Loucy (cell line): Measurements from ENCODE around the gene RUSC1.

Experiments used
- EZH2phosphoT487 ChIP-seq: fragments of 200-600 bp; IDR thresholded peaks from 2 replicates; pipeline ENCODE4 v1.6.1; 2018; ENCODE audit warnings: antibody characterized with exemption, mild to moderate bottlenecking, moderate library complexity, borderline replicate concordance
- TF ChIP-seq, protein P1 (sequence below): fragments of 200-600 bp; sonication (generic); conservative IDR thresholded peaks from 2 replicates; pipeline ENCODE4 v1.5.1; 2014; ENCODE audit warnings: mild to moderate bottlenecking, antibody characterized with exemption, low read length

DNA sequence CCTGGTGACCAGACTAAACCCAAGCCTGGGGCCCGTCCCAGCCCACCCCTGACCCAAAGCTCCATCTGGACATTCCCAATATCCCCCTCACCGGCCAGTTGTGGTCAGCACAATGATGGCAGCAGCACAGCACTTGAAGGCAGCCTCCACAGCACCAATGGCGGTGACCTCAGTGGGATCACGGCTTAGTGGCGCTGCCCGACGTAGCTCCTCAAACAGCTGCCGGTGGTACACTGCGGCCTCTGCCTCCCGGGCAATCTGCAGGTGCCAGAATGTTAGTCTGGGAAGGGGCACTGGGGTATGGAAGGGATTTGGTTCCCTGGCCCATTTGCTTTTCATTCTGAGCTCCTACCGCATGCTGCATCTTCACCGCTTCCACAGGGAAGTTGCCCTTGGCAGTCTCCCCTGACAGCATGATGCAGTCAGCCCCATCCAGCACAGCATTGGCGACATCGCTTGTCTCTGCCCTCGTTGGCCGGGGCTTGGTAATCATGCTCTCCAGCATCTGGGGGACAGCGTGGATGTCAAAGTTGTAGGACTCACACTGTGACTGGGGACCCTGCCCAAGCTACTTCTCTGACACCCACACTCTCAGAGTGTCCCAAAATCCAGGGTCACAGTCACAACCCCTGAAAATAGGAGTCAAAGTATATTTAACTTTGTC is 27.5 kb upstream of the RUSC1 start:
- TF ChIP-seq, protein P1, sequence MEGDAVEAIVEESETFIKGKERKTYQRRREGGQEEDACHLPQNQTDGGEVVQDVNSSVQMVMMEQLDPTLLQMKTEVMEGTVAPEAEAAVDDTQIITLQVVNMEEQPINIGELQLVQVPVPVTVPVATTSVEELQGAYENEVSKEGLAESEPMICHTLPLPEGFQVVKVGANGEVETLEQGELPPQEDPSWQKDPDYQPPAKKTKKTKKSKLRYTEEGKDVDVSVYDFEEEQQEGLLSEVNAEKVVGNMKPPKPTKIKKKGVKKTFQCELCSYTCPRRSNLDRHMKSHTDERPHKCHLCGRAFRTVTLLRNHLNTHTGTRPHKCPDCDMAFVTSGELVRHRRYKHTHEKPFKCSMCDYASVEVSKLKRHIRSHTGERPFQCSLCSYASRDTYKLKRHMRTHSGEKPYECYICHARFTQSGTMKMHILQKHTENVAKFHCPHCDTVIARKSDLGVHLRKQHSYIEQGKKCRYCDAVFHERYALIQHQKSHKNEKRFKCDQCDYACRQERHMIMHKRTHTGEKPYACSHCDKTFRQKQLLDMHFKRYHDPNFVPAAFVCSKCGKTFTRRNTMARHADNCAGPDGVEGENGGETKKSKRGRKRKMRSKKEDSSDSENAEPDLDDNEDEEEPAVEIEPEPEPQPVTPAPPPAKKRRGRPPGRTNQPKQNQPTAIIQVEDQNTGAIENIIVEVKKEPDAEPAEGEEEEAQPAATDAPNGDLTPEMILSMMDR = no peak
- no peak for TF ChIP-seq EZH2phosphoT487
